Lung (tissue), 12 donors: Measurements from ENCODE around the gene TRAPPC11. TPM values are rescaled to one million over a fixed set of nuclear protein-coding genes. Genes with fewer than 3 reads are reported as not detected.

ENCODE experiments used
- ATAC-seq: fragments of 200-7000 bp; cut with Tn5 transposase; one replicate; pipeline ENCODE4 v1.9.1; 2020; ENCODE audit warnings: moderate number of reproducible peaks; ENCODE audit not compliant: insufficient read depth, low FRiP score
- DNase-seq, 3 donors: peaks; one replicate each; pipeline ENCODE4 v3.0.0-alpha.2; 2013 to 2017
- H3K27ac ChIP-seq, 2 donors: one replicate each; pipeline ENCODE4 v1.5.1; 2013; ENCODE audit warnings: mild to moderate bottlenecking in 2 of 2, moderate library complexity in 2 of 2, control low read depth in 1 of 2, inconsistent platforms in 1 of 2, low read depth in 1 of 2, low read length in 1 of 2
- H3K27me3 ChIP-seq, 3 donors: one replicate each; pipeline ENCODE4 v1.5.1; 2013; ENCODE audit warnings: low read length in 2 of 3; ENCODE audit not compliant: control insufficient read depth in 3 of 3, insufficient read depth in 3 of 3
- H3K36me3 ChIP-seq, 4 donors: one replicate each; pipeline ENCODE4 v1.5.1; 2013; ENCODE audit warnings: low read length in 4 of 4, mild to moderate bottlenecking in 1 of 4, moderate library complexity in 1 of 4; ENCODE audit not compliant: control insufficient read depth in 4 of 4, insufficient read depth in 4 of 4
- H3K4me1 ChIP-seq, 5 donors: one replicate each; pipeline ENCODE4 v1.5.1; 2013; ENCODE audit warnings: low read length in 5 of 5, mild to moderate bottlenecking in 2 of 5, moderate library complexity in 1 of 5; ENCODE audit not compliant: control insufficient read depth in 5 of 5, insufficient read depth in 5 of 5
- H3K4me3 ChIP-seq: one replicate; pipeline ENCODE4 v1.5.1; 2013; ENCODE audit warnings: mild to moderate bottlenecking, control low read depth, moderate library complexity
- H3K9ac ChIP-seq, 2 donors: one replicate each; pipeline ENCODE4 v1.5.1; 2013; ENCODE audit warnings: low read length in 2 of 2, control low read depth in 1 of 2; ENCODE audit not compliant: insufficient read depth in 1 of 2
- H3K9me3 ChIP-seq, 4 donors: one replicate each; pipeline ENCODE4 v1.5.1; 2013; ENCODE audit warnings: low read length in 3 of 4, mild to moderate bottlenecking in 1 of 4, moderate library complexity in 1 of 4; ENCODE audit not compliant: control insufficient read depth in 4 of 4, insufficient read depth in 3 of 4
- CTCF ChIP-seq: IDR thresholded peaks from 2 replicates; pipeline ENCODE4 v1.5.1; 2012; ENCODE audit warnings: mild to moderate bottlenecking; ENCODE audit errors: control extremely low read depth, extremely low read depth
- WGBS, 2 donors: extraction: QIAGEN DNeasy Blood & Tissue Kit; methylation state at CpG; one replicate each; pipeline ENCODE4 v1.1.7; 2013; 5-methylcytosine and 5-hydroxymethylcytosine counted together
- polyA plus RNA-seq, 2 donors: library from polyadenylated mRNA; stranded (reverse); fragments of 200-250 nt; gene quantifications; one replicate each; pipeline ENCODE4 v1.2.1, GENCODE V29; 2013
- total RNA-seq, 2 donors: library from RNA; depleted of rRNA in 1 of 2; stranded (reverse); fragments of >200 nt in 1 of 2; gene quantifications; one replicate each; pipeline ENCODE4 v1.2.1, GENCODE V29; 2014 to 2021
- donor health status: control.
- donor health status: control.
- donor health status: Bipolar disorder and iron deficiency.
- donor health status: healthy.
- donor health status: DM: yes; HTN: yes; CAD: no.

TRAPPC11 gene
- total and polyA plus RNA-seq, 4 donors: 15.5 to 80.1 (median 25.4) TPM

- no peak for TF ChIP-seq CTCF
- 88% methylated on average over 2 of the region's 2 CpGs for WGBS, 2 donors
- H3K27me3 ChIP-seq: no peaks in the 10 kb centered on the region
- no peak for DNase-seq
- no peak overlapping the region for H3K9ac ChIP-seq
- no peak overlapping the region for H3K4me3 ChIP-seq
- peaks cover 0 to 9% (median 0%) of the 10 kb centered on the region in 5 donors for H3K4me1 ChIP-seq
- ATAC-seq: no peak
- no peaks in the 10 kb centered on the region for H3K36me3 ChIP-seq
- H3K27ac ChIP-seq: no peak overlapping the region
- no peaks in the 10 kb centered on the region for H3K9me3 ChIP-seq
Measured at GRCh38 chr4:183755596-183755995, 96.5 kb downstream of the TRAPPC11 start.

GRCh38 chr4:183757060-183757459, 98.0 kb downstream of the TRAPPC11 start:
- Histone ChIP-seq H3K9ac (no peak overlapping the region), H3K27me3 (no peaks in the 10 kb centered on the region), H3K4me3 (no peak overlapping the region), H3K36me3 (no peaks in the 10 kb centered on the region), H3K9me3 (no peaks in the 10 kb centered on the region), H3K27ac (no peak overlapping the region), H3K4me1 (peaks cover 0 to 9% (median 0%) of the 10 kb centered on the region in 5 donors)
- 77 to 90% methylated on average over 10 of the region's 10 CpGs for WGBS, 2 donors
- no peak for TF ChIP-seq CTCF
- DNase-seq (peak; percentile 23 to 61 (median 32)), ATAC-seq (no peak)

GRCh38 chr4:183758061-183758757, 99.1 kb downstream of the TRAPPC11 start:
- no peak for ATAC-seq
- DNase-seq: peak; percentile 52 to 63 (median 62)
- no peak overlapping the region for H3K9ac ChIP-seq
- H3K36me3 ChIP-seq: no peaks in the 10 kb centered on the region
- H3K27ac ChIP-seq: peak overlapping the region in 1 of 2 donors; percentile 25
- H3K9me3 ChIP-seq: no peaks in the 10 kb centered on the region
- no peaks in the 10 kb centered on the region for H3K27me3 ChIP-seq
- H3K4me3 ChIP-seq: no peak overlapping the region
- no peak for TF ChIP-seq CTCF
- 66 to 74% methylated on average over 29 of the region's 29 CpGs for WGBS, 2 donors
- H3K4me1 ChIP-seq: peaks cover 0 to 9% (median 0%) of the 10 kb centered on the region in 5 donors
